Measurements from ENCODE around the gene SLC24A3.

GRCh38 chr20:19259141-19259591 lies 46.7 kb downstream of the SLC24A3 start:
- TF ChIP-seq CTCF (IDR thresholded peaks at IDR 0.05) = no peak
- no peak for TF ChIP-seq POLR2A (IDR thresholded peaks at IDR 0.05)
